KOPT-K1 (cell line): ENCODE results near the gene TXNDC2.
"Not testable (repeated sequence)": the region's sequence is repeated elsewhere in the genome, so short reads cannot be mapped to it uniquely, and the experiment has no call there.

ENCODE experiments used
- H3K27ac ChIP-seq: fragments of 200-600 bp; sonication (generic); 2 replicates; pipeline ENCODE4 v1.5.1; 2016; ENCODE audit warnings: antibody characterized with exemption, mild to moderate bottlenecking, low read depth, low read length; ENCODE audit not compliant: poor library complexity, severe bottlenecking
- H3K36me3 ChIP-seq: fragments of 200-600 bp; sonication (generic); 2 replicates; pipeline ENCODE4 v1.5.1; 2017; ENCODE audit warnings: antibody characterized with exemption, mild to moderate bottlenecking, low read length, moderate library complexity; ENCODE audit not compliant: insufficient read depth
- H3K9me3 ChIP-seq: fragments of 200-600 bp; sonication (generic); 2 replicates; pipeline ENCODE4 v1.5.1; 2017; ENCODE audit warnings: antibody characterized with exemption, low read length, mild to moderate bottlenecking; ENCODE audit not compliant: insufficient read depth, poor library complexity, severe bottlenecking

Gene TXNDC2

GRCh38 chr18:9854801-9855676 lies 30.7 kb upstream of the TXNDC2 start:
- H3K36me3 ChIP-seq = no peaks in the 10 kb centered on the region
- H3K27ac ChIP-seq = no peak overlapping the region
- H3K9me3 ChIP-seq = no peaks in the 10 kb centered on the region

GRCh38 chr18:9855681-9856080 lies 30.1 kb upstream of the TXNDC2 start:
- H3K36me3 ChIP-seq = no peaks in the 10 kb centered on the region
- H3K27ac ChIP-seq = no peak overlapping the region
- no peaks in the 10 kb centered on the region for H3K9me3 ChIP-seq

GRCh38 chr18:9856092-9856491 lies 29.7 kb upstream of the TXNDC2 start:
- Histone ChIP-seq H3K9me3 (no peaks in the 10 kb centered on the region), H3K27ac (no peak overlapping the region), H3K36me3 (no peaks in the 10 kb centered on the region)

DNA sequence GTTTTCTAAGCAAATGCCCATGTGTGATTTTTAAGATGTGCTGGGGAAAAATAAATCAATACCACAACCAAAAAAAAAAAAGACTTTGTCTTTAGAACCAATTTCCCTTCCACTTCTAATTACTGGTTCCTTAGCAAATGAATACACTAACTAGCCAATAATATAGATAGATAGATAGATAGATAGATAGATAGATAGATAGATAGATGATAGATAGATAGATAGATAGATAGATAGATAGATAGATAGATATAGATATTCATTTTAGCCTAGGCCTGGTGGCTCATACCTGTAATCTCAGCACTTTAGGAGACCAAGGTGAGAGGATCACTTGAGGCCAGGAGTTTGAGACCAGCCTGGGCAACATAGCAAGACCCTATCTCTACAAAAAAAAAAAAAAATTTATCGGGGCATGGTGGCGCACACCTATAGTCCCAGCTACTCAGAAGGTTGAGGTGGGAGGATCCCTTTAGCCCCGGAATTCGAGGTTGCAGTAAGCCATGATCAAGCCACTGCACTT lies 28.2 kb upstream of the TXNDC2 start:
- not testable (repeated sequence) for H3K9me3 ChIP-seq, H3K27ac ChIP-seq, H3K36me3 ChIP-seq

GRCh38 chr18:9858642-9859041 lies 27.1 kb upstream of the TXNDC2 start:
- Histone ChIP-seq H3K27ac (no peak overlapping the region), H3K9me3 (no peaks in the 10 kb centered on the region), H3K36me3 (no peaks in the 10 kb centered on the region)

- H3K27ac ChIP-seq = no peak overlapping the region
- H3K9me3 ChIP-seq = no peaks in the 10 kb centered on the region
- H3K36me3 ChIP-seq = no peaks in the 10 kb centered on the region
These were observed 26.5 kb upstream of the TXNDC2 start for GRCh38 chr18:9859232-9859631.

DNA sequence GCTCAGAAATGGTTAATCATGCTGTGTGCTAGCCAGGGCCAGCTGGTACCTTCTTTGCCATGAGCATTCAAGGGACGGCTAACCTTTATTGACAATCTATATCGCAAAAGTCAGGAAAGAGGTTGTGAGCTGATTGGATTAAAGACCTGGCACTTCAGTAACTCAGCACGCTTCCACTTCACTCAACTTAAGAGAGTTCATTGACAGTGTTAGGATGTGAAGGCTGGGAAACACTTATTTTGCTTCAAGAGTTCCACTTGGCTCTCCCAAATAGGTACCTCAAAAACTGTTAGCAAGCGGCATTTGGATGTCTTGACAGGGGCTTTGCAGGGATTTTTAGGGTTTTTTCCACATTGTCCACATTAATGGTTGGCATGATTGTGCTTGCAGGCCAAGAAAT lies 25.1 kb upstream of the TXNDC2 start:
- Histone ChIP-seq H3K9me3 (peaks cover 10% of the 10 kb centered on the region), H3K36me3 (no peaks in the 10 kb centered on the region), H3K27ac (no peak overlapping the region)

DNA sequence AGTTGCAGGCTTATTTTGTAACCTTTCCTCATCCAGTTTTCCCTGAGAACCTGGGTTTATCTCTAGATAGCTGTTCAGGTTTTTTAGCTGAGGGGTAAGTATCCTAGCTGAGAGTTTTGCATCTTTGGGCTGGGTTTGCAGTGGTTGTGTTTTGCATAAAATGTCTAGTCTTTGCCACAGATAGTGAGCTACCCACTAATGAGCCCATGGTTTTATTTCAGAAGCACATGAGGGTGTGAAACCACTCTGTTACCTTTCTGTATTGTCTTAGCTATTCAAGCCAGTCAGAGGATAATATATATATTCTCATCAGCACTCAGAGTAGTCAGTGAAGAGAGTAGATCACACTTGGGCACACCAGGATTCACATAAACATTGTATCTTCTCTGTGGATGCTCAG lies 24.6 kb upstream of the TXNDC2 start:
- H3K27ac ChIP-seq = no peak overlapping the region
- peaks cover 15% of the 10 kb centered on the region for H3K9me3 ChIP-seq
- no peaks in the 10 kb centered on the region for H3K36me3 ChIP-seq

- Histone ChIP-seq H3K27ac (no peak overlapping the region), H3K36me3 (no peaks in the 10 kb centered on the region)
These were observed 23.8 kb upstream of the TXNDC2 start for GRCh38 chr18:9861933-9862332.

DNA sequence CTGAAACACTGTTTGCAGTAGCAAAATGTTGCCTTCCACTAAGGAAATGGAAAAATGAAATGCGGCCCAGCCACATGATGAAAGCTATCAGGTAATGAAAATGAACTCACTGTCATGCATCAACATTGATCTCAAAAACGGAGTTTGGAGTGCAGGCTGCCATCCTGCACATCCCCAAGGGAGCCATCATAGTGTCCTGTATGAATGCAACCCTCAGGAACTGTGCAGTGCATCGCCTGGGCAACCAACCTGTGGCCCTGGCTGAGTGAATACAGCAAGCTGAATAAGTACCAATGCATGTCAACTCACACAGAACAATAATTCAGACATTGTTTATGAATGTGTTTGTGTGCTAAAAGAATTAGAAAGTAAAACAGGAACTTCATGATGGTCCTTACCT lies 23.1 kb upstream of the TXNDC2 start:
- Histone ChIP-seq H3K9me3 (peaks cover 19% of the 10 kb centered on the region), H3K36me3 (no peaks in the 10 kb centered on the region), H3K27ac (no peak overlapping the region)

More at GRCh38 chr18:9861933-9862332, 23.8 kb upstream of the TXNDC2 start:
- peaks cover 19% of the 10 kb centered on the region for H3K9me3 ChIP-seq

- H3K36me3 ChIP-seq = no peaks in the 10 kb centered on the region
- H3K9me3 ChIP-seq = peaks cover 19% of the 10 kb centered on the region
- H3K27ac ChIP-seq = no peak overlapping the region
These were observed 22.5 kb upstream of the TXNDC2 start for GRCh38 chr18:9863282-9863681.

DNA sequence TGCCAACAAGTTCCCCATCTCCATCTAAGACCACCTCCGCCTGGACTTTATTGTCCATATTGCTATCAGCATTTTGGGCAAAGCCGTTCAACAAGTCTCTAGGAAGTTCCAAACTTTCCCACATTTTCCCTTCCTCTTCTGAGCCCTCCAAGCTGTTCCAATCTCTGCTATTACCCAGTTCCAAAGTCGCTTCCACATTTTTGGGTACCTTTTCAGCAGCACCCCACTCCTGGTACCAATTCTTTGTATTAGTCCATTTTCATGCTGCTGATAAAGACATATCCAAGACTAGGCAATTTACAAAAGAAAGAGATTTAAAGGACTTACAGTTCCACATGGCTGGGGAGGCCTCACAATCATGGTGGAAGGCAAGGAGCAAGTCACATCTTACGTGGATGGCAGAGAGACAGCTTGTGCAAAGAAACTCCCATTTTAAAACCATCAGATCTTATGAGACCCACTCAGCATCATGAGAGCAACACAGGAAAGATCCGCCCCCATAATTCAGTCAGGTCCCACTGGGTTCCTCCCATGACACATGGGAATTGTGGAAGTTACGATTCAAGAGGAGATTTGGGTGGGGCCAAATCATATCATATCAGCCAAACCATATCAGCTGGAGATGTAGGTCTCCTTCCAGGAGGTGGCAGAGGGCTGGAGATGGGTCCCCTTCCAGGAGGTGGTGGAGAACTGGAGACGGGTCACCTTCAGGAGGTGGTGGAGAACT lies 19.8 kb upstream of the TXNDC2 start:
- peaks cover 19% of the 10 kb centered on the region for H3K9me3 ChIP-seq
- no peaks in the 10 kb centered on the region for H3K36me3 ChIP-seq
- no peak overlapping the region for H3K27ac ChIP-seq

GRCh38 chr18:9866627-9867026 lies 19.1 kb upstream of the TXNDC2 start:
- Histone ChIP-seq H3K9me3 (peaks cover 19% of the 10 kb centered on the region), H3K27ac (no peak overlapping the region), H3K36me3 (no peaks in the 10 kb centered on the region)

- H3K36me3 ChIP-seq = no peaks in the 10 kb centered on the region
- H3K27ac ChIP-seq = no peak overlapping the region
- peaks cover 19% of the 10 kb centered on the region for H3K9me3 ChIP-seq
These were observed 18.6 kb upstream of the TXNDC2 start for GRCh38 chr18:9867071-9867594.
